CD8-positive, alpha-beta memory T cell (primary cell): ENCODE measurements around the gene KCNN4. TPM values are rescaled to one million over a fixed set of nuclear protein-coding genes. Genes with fewer than 3 reads are reported as not detected.

ENCODE experiments used
- CTCF ChIA-PET: fragments of 350-600 bp; sonication (Branson Sonifier 250); formaldehyde crosslinking; loops from one replicate; lab custom pipeline; 2021; ENCODE audit warnings: antibody characterized with exemption; lab: Charles Lee
- POLR2A ChIA-PET: fragments of 350-600 bp; sonication (Branson Sonifier 250); formaldehyde crosslinking; loops from one replicate; lab custom pipeline; 2021; ENCODE audit warnings: antibody characterized with exemption; lab: Charles Lee
- DNase-seq, 5 donors: peaks; one replicate each; pipeline versions ENCODE4 v3.0.0 to v3.0.0-alpha.2; 2020 to 2022; ENCODE audit warnings: mixed read lengths in 1 of 5
- H3K27ac ChIP-seq: one replicate; pipeline ENCODE4 v1.7.0; 2013; ENCODE audit warnings: low read depth, mild to moderate bottlenecking, low read length, moderate library complexity
- H3K27me3 ChIP-seq: 2 replicates; pipeline ENCODE4 v1.7.0; 2013; ENCODE audit warnings: low read length, mild to moderate bottlenecking; ENCODE audit not compliant: insufficient read depth, poor library complexity, severe bottlenecking
- H3K36me3 ChIP-seq: 2 replicates; pipeline ENCODE4 v1.7.0; 2013; ENCODE audit warnings: mild to moderate bottlenecking, low read length, moderate library complexity; ENCODE audit not compliant: insufficient read depth
- H3K4me1 ChIP-seq: 2 replicates; pipeline ENCODE4 v1.7.0; 2013; ENCODE audit warnings: mild to moderate bottlenecking, low read length, moderate library complexity; ENCODE audit not compliant: insufficient read depth
- H3K4me3 ChIP-seq: 2 replicates; pipeline ENCODE4 v1.7.0; 2013; ENCODE audit warnings: mild to moderate bottlenecking, low read length
- H3K9me3 ChIP-seq: 2 replicates; pipeline ENCODE4 v1.7.0; 2013; ENCODE audit warnings: mild to moderate bottlenecking, low read length
- H3K27ac Mint-ChIP-seq, 8 donors: one replicate each; pipeline ENCODE4 v1.8.0; 2020 to 2021; ENCODE audit warnings: mixed read lengths in 8 of 8, mild to moderate bottlenecking in 6 of 8, inconsistent platforms in 3 of 8, moderate library complexity in 3 of 8
- H3K27me3 Mint-ChIP-seq, 2 donors: one replicate each; pipeline ENCODE4 v1.8.0; 2020 to 2021; ENCODE audit warnings: mixed read lengths in 2 of 2, mild to moderate bottlenecking in 1 of 2, moderate library complexity in 1 of 2
- H3K36me3 Mint-ChIP-seq, 3 donors: one replicate each; pipeline ENCODE4 v1.8.0; 2020 to 2021; ENCODE audit warnings: mixed read lengths in 3 of 3, inconsistent platforms in 1 of 3, mild to moderate bottlenecking in 1 of 3
- H3K4me1 Mint-ChIP-seq, 3 donors: one replicate each; pipeline ENCODE4 v1.8.0; 2020 to 2021; ENCODE audit warnings: mixed read lengths in 3 of 3, inconsistent platforms in 1 of 3, mild to moderate bottlenecking in 1 of 3
- H3K4me3 Mint-ChIP-seq, 7 donors: one replicate each; pipeline ENCODE4 v1.8.0; 2020 to 2021; ENCODE audit warnings: mixed read lengths in 7 of 7, mild to moderate bottlenecking in 6 of 7, moderate library complexity in 4 of 7, inconsistent platforms in 2 of 7
- H3K9me3 Mint-ChIP-seq, 5 donors: one replicate each; pipeline ENCODE4 v1.8.0; 2020 to 2022; ENCODE audit warnings: mixed read lengths in 5 of 5, mild to moderate bottlenecking in 3 of 5, moderate library complexity in 2 of 5, inconsistent platforms in 1 of 5
- polyA plus RNA-seq: library from polyadenylated mRNA; unstranded; fragments of 300-500 nt; fragmentation: Illumina TruSeq; gene quantifications from one replicate; pipeline ENCODE4 v1.2.3, GENCODE V29; 2021
- total RNA-seq, 2 experiments: library from RNA; stranded (reverse); gene quantifications; one replicate each; pipeline ENCODE4 v1.2.3, GENCODE V29; 2021

Gene KCNN4
- total and polyA plus RNA-seq, 3 experiments from 2014 or later = 8.3 to 97.6 (median 93.8) TPM

DNA sequence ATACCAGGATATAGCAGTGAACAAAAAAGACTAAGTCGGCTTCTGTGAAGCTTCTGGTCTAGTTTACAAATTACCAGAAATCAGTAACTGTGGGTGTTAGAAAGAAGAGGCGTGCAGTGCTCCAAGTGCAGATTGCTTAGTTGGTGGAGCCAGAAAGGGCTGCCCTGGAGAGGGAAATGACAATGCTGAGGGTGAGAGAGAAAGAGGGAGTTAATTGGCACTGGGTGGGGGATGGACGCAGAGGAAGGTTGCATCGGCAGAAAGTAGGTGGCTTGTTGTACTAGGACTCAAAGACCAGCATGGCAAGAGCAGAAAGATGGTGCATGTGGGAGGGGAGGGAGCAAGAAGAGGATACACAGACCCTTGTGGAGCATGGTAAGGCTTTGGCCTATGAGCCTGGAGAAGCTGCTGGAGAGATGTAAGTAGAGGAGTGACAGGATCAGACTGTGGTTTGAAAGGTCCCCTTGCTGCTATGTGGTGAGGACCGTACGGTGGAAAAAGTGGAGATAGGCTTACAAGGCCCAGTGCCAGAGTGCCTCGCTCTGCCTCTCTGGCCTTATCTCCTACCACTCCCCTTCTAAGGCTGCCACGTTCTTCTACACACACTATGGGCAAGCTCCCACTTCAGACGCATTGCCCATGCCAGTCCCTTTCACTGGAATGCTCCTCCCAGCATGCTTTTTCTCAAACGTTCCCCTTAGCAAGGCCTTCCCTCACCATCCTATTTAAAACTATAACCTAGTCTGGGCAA lies 39.5 kb downstream of the KCNN4 start:
- ChIA-PET POLR2A (no interaction called here), CTCF (no interaction called here)
- Mint-ChIP-seq H3K27me3 (peaks cover 0 to 2% of the 10 kb centered on the region in 2 donors), H3K4me1 (peaks cover 15 to 20% (median 20%) of the 10 kb centered on the region in 3 donors), H3K9me3 (no peaks in the 10 kb centered on the region), H3K4me3 (no peak overlapping the region), H3K27ac (peak overlapping the region in 2 of 8 donors; percentile 29 to 84), H3K36me3 (peaks cover 11 to 87% (median 36%) of the 10 kb centered on the region in 3 donors)
- H3K9me3 ChIP-seq = no peaks in the 10 kb centered on the region
- no peak overlapping the region for H3K4me3 ChIP-seq
- peaks cover 84% of the 10 kb centered on the region for H3K36me3 ChIP-seq
- DNase-seq = no peak
- no peak overlapping the region for H3K27ac ChIP-seq
- H3K4me1 ChIP-seq = no peaks in the 10 kb centered on the region
- H3K27me3 ChIP-seq = no peaks in the 10 kb centered on the region

DNA sequence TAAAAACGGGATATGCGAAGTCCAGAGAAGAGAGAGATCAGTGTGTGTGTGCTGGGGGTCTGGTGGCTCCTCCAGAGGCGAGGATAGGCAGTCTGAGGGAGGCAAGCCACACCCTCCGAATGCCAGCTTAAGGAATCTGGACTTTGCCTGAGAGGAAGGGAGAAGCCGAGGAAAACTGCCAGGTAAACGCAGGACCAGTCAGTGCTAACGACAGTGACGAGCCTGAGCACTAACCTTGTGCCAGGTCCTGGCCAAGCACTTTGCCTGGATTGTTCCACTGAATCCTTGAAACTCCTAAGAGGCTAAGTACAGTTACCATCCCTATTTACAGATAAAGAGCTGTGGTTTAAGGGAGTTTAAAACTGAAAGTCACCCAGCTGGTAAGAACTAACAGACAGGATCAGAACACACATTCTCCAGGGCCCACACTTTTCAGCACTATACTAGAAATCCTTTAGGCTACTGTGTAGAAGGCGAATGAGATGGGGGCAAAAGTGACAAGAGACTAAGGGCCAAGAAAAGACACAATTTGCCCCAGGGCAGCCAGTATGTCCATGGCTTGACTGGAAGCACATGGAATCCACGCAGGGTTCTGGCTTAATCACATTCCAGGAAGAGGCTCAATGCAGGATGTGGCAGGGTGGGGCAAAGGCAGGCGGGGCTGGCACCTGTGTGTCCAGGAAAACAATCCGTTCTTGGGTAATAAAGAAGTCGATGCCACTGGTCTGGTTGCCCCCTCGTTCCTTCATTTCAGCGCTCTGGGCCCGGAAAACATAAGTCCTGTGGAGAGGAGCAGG lies 41.1 kb downstream of the KCNN4 start:
- Mint-ChIP-seq H3K4me1 (peaks cover 11 to 12% (median 11%) of the 10 kb centered on the region in 3 donors), H3K4me3 (no peak overlapping the region), H3K9me3 (no peaks in the 10 kb centered on the region), H3K36me3 (peaks cover 11 to 85% (median 33%) of the 10 kb centered on the region in 3 donors), H3K27me3 (no peaks in the 10 kb centered on the region), H3K27ac (peak overlapping the region in 5 of 8 donors; percentile 30 to 92 (median 82))
- H3K4me1 ChIP-seq = no peaks in the 10 kb centered on the region
- POLR2A ChIA-PET = no interaction called here
- CTCF ChIA-PET = no interaction called here
- H3K4me3 ChIP-seq = no peak overlapping the region
- no peak for DNase-seq
- no peak overlapping the region for H3K27ac ChIP-seq
- peaks cover 79% of the 10 kb centered on the region for H3K36me3 ChIP-seq
- H3K27me3 ChIP-seq = no peaks in the 10 kb centered on the region
- H3K9me3 ChIP-seq = no peaks in the 10 kb centered on the region

DNA sequence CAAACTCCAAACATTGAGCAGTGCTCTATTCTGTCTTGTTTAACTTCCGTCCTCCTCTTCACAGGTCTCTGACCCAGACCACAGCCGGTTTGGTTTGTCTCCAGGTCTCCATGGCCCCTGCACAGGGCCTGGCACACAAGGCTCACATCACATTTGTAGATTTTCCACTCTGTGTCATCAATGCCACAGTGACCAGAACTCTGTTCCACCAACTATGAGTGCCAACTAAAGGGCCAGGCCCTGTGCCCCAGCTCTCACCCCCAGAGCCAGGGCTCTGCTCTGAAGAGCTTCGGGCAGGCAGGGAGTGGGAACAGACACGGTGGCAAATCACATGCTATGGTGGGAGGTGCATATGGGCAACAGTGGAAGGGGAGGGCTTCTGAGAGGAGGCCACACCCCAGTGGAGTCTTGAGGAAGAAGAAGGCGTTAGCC lies 42.0 kb downstream of the KCNN4 start:
- ChIA-PET POLR2A (no interaction called here), CTCF (no interaction called here)
- no peaks in the 10 kb centered on the region for H3K4me1 ChIP-seq
- no peaks in the 10 kb centered on the region for H3K9me3 Mint-ChIP-seq
- no peaks in the 10 kb centered on the region for H3K27me3 ChIP-seq
- H3K4me1 Mint-ChIP-seq = peaks cover 9 to 12% (median 11%) of the 10 kb centered on the region in 3 donors
- peak overlapping the region; percentile 19 for H3K27ac ChIP-seq
- H3K4me3 Mint-ChIP-seq = peak overlapping the region in 1 of 7 donors; percentile 9
- H3K36me3 Mint-ChIP-seq = peaks cover 11 to 85% (median 29%) of the 10 kb centered on the region in 3 donors
- no peak overlapping the region for H3K4me3 ChIP-seq
- DNase-seq = peak in 2 of 5 donors; percentile 18 to 50
- peak overlapping the region in 7 of 8 donors; percentile 27 to 92 (median 44) for H3K27ac Mint-ChIP-seq
- H3K27me3 Mint-ChIP-seq = no peaks in the 10 kb centered on the region
- peaks cover 76% of the 10 kb centered on the region for H3K36me3 ChIP-seq
- no peaks in the 10 kb centered on the region for H3K9me3 ChIP-seq

DNA sequence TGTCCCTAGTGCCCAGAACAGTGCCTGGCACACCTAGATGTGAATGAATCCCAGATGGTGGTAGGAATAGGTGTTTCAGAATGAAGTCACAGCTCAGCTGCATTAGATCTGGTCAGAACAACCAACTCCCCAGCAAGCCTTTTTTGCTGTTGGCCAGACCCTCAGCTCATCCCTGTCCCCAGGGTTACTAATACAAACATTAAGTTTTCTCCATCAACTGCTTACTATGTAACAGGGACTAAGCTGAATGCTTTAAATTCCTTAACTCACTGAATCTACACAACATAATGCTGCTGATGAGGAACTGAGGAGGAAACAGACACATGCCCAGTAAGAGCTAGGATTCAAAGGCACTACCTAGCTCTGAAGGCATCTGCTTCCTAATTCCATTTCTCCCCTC lies 44.8 kb downstream of the KCNN4 start:
- H3K4me1 Mint-ChIP-seq = peaks cover 9 to 12% (median 11%) of the 10 kb centered on the region in 3 donors
- no peaks in the 10 kb centered on the region for H3K27me3 ChIP-seq
- peaks cover 16 to 93% (median 24%) of the 10 kb centered on the region in 3 donors for H3K36me3 Mint-ChIP-seq
- H3K4me3 ChIP-seq = no peak overlapping the region
- CTCF ChIA-PET = no interaction called here
- no peaks in the 10 kb centered on the region for H3K27me3 Mint-ChIP-seq
- H3K9me3 Mint-ChIP-seq = no peaks in the 10 kb centered on the region
- H3K9me3 ChIP-seq = no peaks in the 10 kb centered on the region
- no peaks in the 10 kb centered on the region for H3K4me1 ChIP-seq
- POLR2A ChIA-PET = no interaction called here
- peak overlapping the region in 3 of 8 donors; percentile 23 to 78 (median 35) for H3K27ac Mint-ChIP-seq
- H3K4me3 Mint-ChIP-seq = peak overlapping the region in 1 of 7 donors; percentile 7
- peaks cover 72% of the 10 kb centered on the region for H3K36me3 ChIP-seq
- DNase-seq = no peak
- no peak overlapping the region for H3K27ac ChIP-seq

DNA sequence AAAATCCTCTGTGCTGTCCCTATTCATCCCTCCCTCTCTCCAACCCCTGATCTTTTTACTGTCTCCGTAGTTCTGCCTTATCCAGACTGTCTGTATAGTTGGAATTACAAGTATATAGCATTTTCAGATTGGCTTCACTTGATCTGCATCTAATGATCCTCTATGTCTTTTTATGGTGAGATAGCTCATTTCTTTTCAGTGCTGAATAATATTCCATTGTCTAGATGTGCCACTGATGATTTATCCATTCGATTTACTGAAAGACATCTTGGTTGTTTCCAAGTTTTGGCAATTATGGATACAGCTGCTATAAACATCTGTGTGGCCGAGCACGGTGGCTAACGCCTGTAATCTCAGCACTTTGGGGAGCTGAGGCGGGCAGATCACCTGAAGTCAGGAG lies 45.8 kb downstream of the KCNN4 start:
- ChIA-PET POLR2A (interaction anchor here (0.6 kb wide), 1 partner anchor 19 kb away, joined by 3 read pairs; no protein-coding TSS in a partner anchor), CTCF (no interaction called here)
- H3K27ac ChIP-seq = no peak overlapping the region
- no peak for DNase-seq
- peaks cover 66% of the 10 kb centered on the region for H3K36me3 ChIP-seq
- H3K9me3 ChIP-seq = no peaks in the 10 kb centered on the region
- H3K4me3 Mint-ChIP-seq = no peak overlapping the region
- H3K4me1 Mint-ChIP-seq = peaks cover 9 to 12% (median 11%) of the 10 kb centered on the region in 3 donors
- peak overlapping the region in 2 of 8 donors; percentile 26 to 49 for H3K27ac Mint-ChIP-seq
- peaks cover 16 to 91% (median 26%) of the 10 kb centered on the region in 3 donors for H3K36me3 Mint-ChIP-seq
- H3K9me3 Mint-ChIP-seq = no peaks in the 10 kb centered on the region
- H3K27me3 Mint-ChIP-seq = no peaks in the 10 kb centered on the region
- H3K4me1 ChIP-seq = no peaks in the 10 kb centered on the region
- H3K4me3 ChIP-seq = no peak overlapping the region
- H3K27me3 ChIP-seq = no peaks in the 10 kb centered on the region

DNA sequence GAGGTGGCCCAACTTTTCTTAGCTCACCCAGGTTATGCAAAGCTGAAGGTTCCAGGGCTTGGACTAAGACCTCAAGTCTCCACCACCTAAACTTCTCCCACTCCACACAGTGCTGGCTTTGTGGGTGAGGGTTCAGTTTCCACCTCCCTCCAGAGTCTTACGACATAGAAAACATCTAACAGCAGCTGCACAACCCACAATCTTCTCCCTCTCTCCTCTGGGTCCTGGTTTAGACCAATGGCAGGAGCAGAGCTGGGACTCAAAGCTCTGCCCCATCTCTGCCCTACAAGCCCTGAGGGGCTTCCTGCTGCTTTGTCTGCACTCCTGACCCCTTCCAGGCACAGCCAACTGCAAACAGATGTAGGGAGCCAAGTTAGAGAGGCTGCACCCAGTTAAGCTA lies 48.9 kb downstream of the KCNN4 start:
- Histone ChIP-seq H3K9me3 (no peaks in the 10 kb centered on the region), H3K4me3 (no peak overlapping the region), H3K27ac (no peak overlapping the region), H3K36me3 (peaks cover 44% of the 10 kb centered on the region), H3K4me1 (no peaks in the 10 kb centered on the region), H3K27me3 (no peaks in the 10 kb centered on the region)
- ChIA-PET POLR2A (no interaction called here), CTCF (interaction anchor here (2.0 kb wide), 1 partner anchor 13 kb away, joined by 7 read pairs; no protein-coding TSS in a partner anchor)
- DNase-seq = no peak
- Mint-ChIP-seq H3K36me3 (peaks cover 6 to 84% (median 23%) of the 10 kb centered on the region in 3 donors), H3K4me3 (no peak overlapping the region), H3K9me3 (no peaks in the 10 kb centered on the region), H3K27ac (peak overlapping the region in 4 of 8 donors; percentile 47 to 86 (median 75)), H3K4me1 (no peaks in the 10 kb centered on the region), H3K27me3 (no peaks in the 10 kb centered on the region)

DNA sequence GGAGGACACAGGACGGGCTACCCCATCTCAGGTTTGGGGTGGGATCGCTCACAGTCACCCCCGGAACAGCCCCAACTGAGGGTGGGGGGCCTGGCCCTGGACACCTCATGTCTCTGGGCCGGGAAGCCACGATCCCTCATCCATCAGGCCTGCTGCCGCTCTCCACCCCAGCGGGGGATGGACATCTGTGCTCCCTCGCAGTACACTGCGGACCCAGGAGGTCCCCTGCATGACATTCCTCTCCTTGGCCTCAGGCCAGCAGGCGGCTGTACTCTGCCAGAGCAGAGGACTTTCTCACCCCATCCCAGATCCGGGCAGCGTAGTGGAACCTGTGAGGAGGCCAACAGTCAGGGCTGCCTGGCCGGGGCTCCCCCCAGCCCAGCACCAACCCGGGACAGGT lies 49.4 kb downstream of the KCNN4 start:
- no peak overlapping the region for H3K27ac Mint-ChIP-seq
- H3K9me3 Mint-ChIP-seq = no peaks in the 10 kb centered on the region
- ChIA-PET CTCF (interaction anchor here (2.0 kb wide), 1 partner anchor 13 kb away, joined by 7 read pairs; no protein-coding TSS in a partner anchor), POLR2A (no interaction called here)
- H3K4me3 Mint-ChIP-seq = no peak overlapping the region
- no peak for DNase-seq
- Histone ChIP-seq H3K9me3 (no peaks in the 10 kb centered on the region), H3K4me1 (no peaks in the 10 kb centered on the region), H3K36me3 (peaks cover 40% of the 10 kb centered on the region), H3K27me3 (no peaks in the 10 kb centered on the region), H3K4me3 (no peak overlapping the region), H3K27ac (no peak overlapping the region)
- no peaks in the 10 kb centered on the region for H3K27me3 Mint-ChIP-seq
- peaks cover 6 to 79% (median 19%) of the 10 kb centered on the region in 3 donors for H3K36me3 Mint-ChIP-seq
- no peaks in the 10 kb centered on the region for H3K4me1 Mint-ChIP-seq
